Measurements from ENCODE around the gene RBPJL. TPM values are rescaled to one million over a fixed set of nuclear protein-coding genes. Genes with fewer than 3 reads are reported as not detected.

RBPJL gene
- total RNA-seq, 5 donors from 2014 or later (not counting 1 experiment from before 2014, with no cell fraction given) = 0.22 to 0.29 (median 0.26) TPM; not detected in 2

GRCh38 chr20:45341939-45342854 is 35.6 kb downstream of the RBPJL start:
- Histone ChIP-seq H3K27ac (ENCODE audit: low read length) (no peak overlapping the region), H3K4me1 (ENCODE audit: control insufficient read depth in 1 of 2, extremely low read depth in 1 of 2, insufficient read depth in 2 of 2, low read length in 2 of 2) (peaks cover 0 to 1% of the 10 kb centered on the region in 2 experiments), H3K27me3 (replicated peaks in 1 of 2; ENCODE audit: control insufficient read depth in 2 of 2, extremely low read depth in 1 of 2, insufficient read depth in 2 of 2, low read length in 1 of 2) (peaks cover 0 to 10% of the 10 kb centered on the region in 2 experiments), H3K36me3 (ENCODE audit: control insufficient read depth in 2 of 2, extremely low read depth in 1 of 2, insufficient read depth in 1 of 2, low read length in 1 of 2) (no peaks in the 10 kb centered on the region), H3K4me3 (ENCODE audit: control insufficient read depth in 1 of 2, extremely low read depth in 1 of 2, low read length in 1 of 2) (no peak overlapping the region), H3K9me3 (no peaks in the 10 kb centered on the region)
- H3K36me3 Mint-ChIP-seq = no peaks in the 10 kb centered on the region
- ChIA-PET POLR2A (interaction anchor here in 1 of 2 donors (0.6 kb wide), 1 partner anchor 83 kb away, joined by 12 read pairs; no protein-coding TSS in a partner anchor), CTCF (no interaction called here)
- no peak for DNase-seq
- no peak for ATAC-seq (replicated peaks in 1 of 4)
- H3K4me3 Mint-ChIP-seq = no peak overlapping the region
- H3K27me3 Mint-ChIP-seq = peaks cover 3 to 12% of the 10 kb centered on the region in 2 donors
- peaks cover 7 to 22% (median 11%) of the 10 kb centered on the region in 3 donors for H3K4me1 Mint-ChIP-seq
- no peaks in the 10 kb centered on the region for H3K9me3 Mint-ChIP-seq
- 82% methylated on average over 12 of the region's 16 CpGs for WGBS (ENCODE audit: insufficient coverage)
- H3K27ac Mint-ChIP-seq = no peak overlapping the region

GRCh38 chr20:45342855-45343531 is 36.4 kb downstream of the RBPJL start:
- ChIA-PET POLR2A (no interaction called here), CTCF (no interaction called here)
- Mint-ChIP-seq H3K9me3 (no peaks in the 10 kb centered on the region), H3K36me3 (no peaks in the 10 kb centered on the region), H3K4me1 (peaks cover 12 to 28% (median 18%) of the 10 kb centered on the region in 3 donors), H3K27ac (no peak overlapping the region), H3K4me3 (no peak overlapping the region), H3K27me3 (peaks cover 8 to 12% of the 10 kb centered on the region in 2 donors)
- 89% methylated on average over 2 of the region's 6 CpGs for WGBS (ENCODE audit: insufficient coverage)
- peaks cover 0 to 9% of the 10 kb centered on the region in 2 experiments for H3K4me1 ChIP-seq (ENCODE audit: control insufficient read depth in 1 of 2, extremely low read depth in 1 of 2, insufficient read depth in 2 of 2, low read length in 2 of 2)
- no peak overlapping the region for H3K4me3 ChIP-seq (ENCODE audit: control insufficient read depth in 1 of 2, extremely low read depth in 1 of 2, low read length in 1 of 2)
- H3K36me3 ChIP-seq (ENCODE audit: control insufficient read depth in 2 of 2, extremely low read depth in 1 of 2, insufficient read depth in 1 of 2, low read length in 1 of 2) = no peaks in the 10 kb centered on the region
- no peak for ATAC-seq (replicated peaks in 1 of 4)
- no peaks in the 10 kb centered on the region for H3K9me3 ChIP-seq
- H3K27ac ChIP-seq (ENCODE audit: low read length) = no peak overlapping the region
- H3K27me3 ChIP-seq (replicated peaks in 1 of 2; ENCODE audit: control insufficient read depth in 2 of 2, extremely low read depth in 1 of 2, insufficient read depth in 2 of 2, low read length in 1 of 2) = peaks cover 0 to 16% of the 10 kb centered on the region in 2 experiments
- no peak for DNase-seq

GRCh38 chr20:45343532-45344167 is 37.0 kb downstream of the RBPJL start:
- peaks cover 8 to 12% of the 10 kb centered on the region in 2 donors for H3K27me3 Mint-ChIP-seq
- H3K4me1 Mint-ChIP-seq = peaks cover 12 to 30% (median 19%) of the 10 kb centered on the region in 3 donors
- no peak for DNase-seq
- peaks cover 0 to 17% of the 10 kb centered on the region in 2 experiments for H3K27me3 ChIP-seq (replicated peaks in 1 of 2; ENCODE audit: control insufficient read depth in 2 of 2, extremely low read depth in 1 of 2, insufficient read depth in 2 of 2, low read length in 1 of 2)
- H3K36me3 ChIP-seq (ENCODE audit: control insufficient read depth in 2 of 2, extremely low read depth in 1 of 2, insufficient read depth in 1 of 2, low read length in 1 of 2) = no peaks in the 10 kb centered on the region
- ATAC-seq (replicated peaks in 1 of 4) = no peak
- H3K4me1 ChIP-seq (ENCODE audit: control insufficient read depth in 1 of 2, extremely low read depth in 1 of 2, insufficient read depth in 2 of 2, low read length in 2 of 2) = peaks cover 0 to 14% of the 10 kb centered on the region in 2 experiments
- no peak overlapping the region for H3K4me3 ChIP-seq (ENCODE audit: control insufficient read depth in 1 of 2, extremely low read depth in 1 of 2, low read length in 1 of 2)
- no peaks in the 10 kb centered on the region for H3K36me3 Mint-ChIP-seq
- H3K9me3 ChIP-seq = no peaks in the 10 kb centered on the region
- WGBS (ENCODE audit: insufficient coverage) = 100% methylated on average over 3 of the region's 6 CpGs
- H3K27ac ChIP-seq (ENCODE audit: low read length) = no peak overlapping the region
- POLR2A ChIA-PET = no interaction called here
- H3K9me3 Mint-ChIP-seq = no peaks in the 10 kb centered on the region
- H3K4me3 Mint-ChIP-seq = no peak overlapping the region
- no peak overlapping the region for H3K27ac Mint-ChIP-seq
- CTCF ChIA-PET = no interaction called here

- Mint-ChIP-seq H3K27ac (no peak overlapping the region), H3K4me1 (peaks cover 12 to 30% (median 19%) of the 10 kb centered on the region in 3 donors), H3K36me3 (no peaks in the 10 kb centered on the region), H3K4me3 (no peak overlapping the region), H3K27me3 (peaks cover 8 to 12% of the 10 kb centered on the region in 2 donors), H3K9me3 (no peaks in the 10 kb centered on the region)
- H3K36me3 ChIP-seq (ENCODE audit: control insufficient read depth in 2 of 2, extremely low read depth in 1 of 2, insufficient read depth in 1 of 2, low read length in 1 of 2) = no peaks in the 10 kb centered on the region
- no peak overlapping the region for H3K4me3 ChIP-seq (ENCODE audit: control insufficient read depth in 1 of 2, extremely low read depth in 1 of 2, low read length in 1 of 2)
- no peaks in the 10 kb centered on the region for H3K9me3 ChIP-seq
- ATAC-seq (replicated peaks in 1 of 4) (no peak), DNase-seq (no peak)
- peaks cover 0 to 17% of the 10 kb centered on the region in 2 experiments for H3K27me3 ChIP-seq (replicated peaks in 1 of 2; ENCODE audit: control insufficient read depth in 2 of 2, extremely low read depth in 1 of 2, insufficient read depth in 2 of 2, low read length in 1 of 2)
- H3K4me1 ChIP-seq (ENCODE audit: control insufficient read depth in 1 of 2, extremely low read depth in 1 of 2, insufficient read depth in 2 of 2, low read length in 2 of 2) = peaks cover 0 to 15% of the 10 kb centered on the region in 2 experiments
- no peak overlapping the region for H3K27ac ChIP-seq (ENCODE audit: low read length)
- CTCF ChIA-PET = no interaction called here
- POLR2A ChIA-PET = no interaction called here
- 85% methylated on average over 6 of the region's 9 CpGs for whole genome bisulfite sequencing (ENCODE audit: insufficient coverage)
These were observed 37.7 kb downstream of the RBPJL start for GRCh38 chr20:45344168-45344860.

GRCh38 chr20:45345104-45345936 is 38.7 kb downstream of the RBPJL start:
- Mint-ChIP-seq H3K4me1 (peaks cover 12 to 30% (median 19%) of the 10 kb centered on the region in 3 donors), H3K9me3 (no peaks in the 10 kb centered on the region), H3K4me3 (no peak overlapping the region), H3K27me3 (peaks cover 8 to 12% of the 10 kb centered on the region in 2 donors), H3K36me3 (no peaks in the 10 kb centered on the region), H3K27ac (no peak overlapping the region)
- H3K4me3 ChIP-seq (ENCODE audit: control insufficient read depth in 1 of 2, extremely low read depth in 1 of 2, low read length in 1 of 2) = no peak overlapping the region
- no peak for ATAC-seq (replicated peaks in 1 of 4)
- WGBS (ENCODE audit: insufficient coverage) = 70% methylated on average over 3 of the region's 9 CpGs
- H3K4me1 ChIP-seq (ENCODE audit: control insufficient read depth in 1 of 2, extremely low read depth in 1 of 2, insufficient read depth in 2 of 2, low read length in 2 of 2) = peaks cover 0 to 15% of the 10 kb centered on the region in 2 experiments
- H3K27me3 ChIP-seq (replicated peaks in 1 of 2; ENCODE audit: control insufficient read depth in 2 of 2, extremely low read depth in 1 of 2, insufficient read depth in 2 of 2, low read length in 1 of 2) = peaks cover 0 to 17% of the 10 kb centered on the region in 2 experiments
- no peak for DNase-seq
- no peaks in the 10 kb centered on the region for H3K9me3 ChIP-seq
- ChIA-PET CTCF (interaction anchor here in 1 of 2 donors (0.6 kb wide), 1 partner anchor 49 kb away, joined by 4 read pairs; no protein-coding TSS in a partner anchor), POLR2A (interaction anchor here in 1 of 2 donors (0.6 kb wide), 1 partner anchor 93 kb away, joined by 3 read pairs; no protein-coding TSS in a partner anchor)
- H3K36me3 ChIP-seq (ENCODE audit: control insufficient read depth in 2 of 2, extremely low read depth in 1 of 2, insufficient read depth in 1 of 2, low read length in 1 of 2) = no peaks in the 10 kb centered on the region
- no peak overlapping the region for H3K27ac ChIP-seq (ENCODE audit: low read length)
